Mesodermal cell (in vitro differentiated cells): ENCODE results near the gene UBE2G2.

Source experiments
- H3K27ac ChIP-seq: 2 replicates; pipeline ENCODE4 v1.7.0; 2013; ENCODE audit warnings: mild to moderate bottlenecking, low read depth, low read length, moderate library complexity; ENCODE audit not compliant: severe bottlenecking
- H3K36me3 ChIP-seq: 2 replicates; pipeline ENCODE4 v1.7.1; 2013; ENCODE audit warnings: mild to moderate bottlenecking, low read length, moderate library complexity; ENCODE audit not compliant: control insufficient read depth, insufficient read depth
- H3K4me1 ChIP-seq: one replicate; pipeline ENCODE4 v1.7.1; 2013; ENCODE audit warnings: mild to moderate bottlenecking, low read length; ENCODE audit not compliant: insufficient read depth, control insufficient read depth, poor library complexity, severe bottlenecking
- H3K4me3 ChIP-seq: 2 replicates; pipeline ENCODE4 v1.7.0; 2013; ENCODE audit warnings: low read length, control low read depth, mild to moderate bottlenecking; ENCODE audit not compliant: insufficient read depth, poor library complexity, severe bottlenecking; ENCODE audit errors: extremely low read depth
- H3K9me3 ChIP-seq: 2 replicates; pipeline ENCODE4 v1.7.1; 2013; ENCODE audit warnings: mild to moderate bottlenecking, low read length, moderate library complexity; ENCODE audit not compliant: control insufficient read depth
- WGBS, 2 experiments: methylation state at CpG; one replicate each; pipeline ENCODE4 v1.1.5; 2013; ENCODE audit warnings: missing lambda C conversion rate in 2 of 2; ENCODE audit not compliant: insufficient coverage in 2 of 2; 5-methylcytosine and 5-hydroxymethylcytosine counted together

UBE2G2 gene

DNA sequence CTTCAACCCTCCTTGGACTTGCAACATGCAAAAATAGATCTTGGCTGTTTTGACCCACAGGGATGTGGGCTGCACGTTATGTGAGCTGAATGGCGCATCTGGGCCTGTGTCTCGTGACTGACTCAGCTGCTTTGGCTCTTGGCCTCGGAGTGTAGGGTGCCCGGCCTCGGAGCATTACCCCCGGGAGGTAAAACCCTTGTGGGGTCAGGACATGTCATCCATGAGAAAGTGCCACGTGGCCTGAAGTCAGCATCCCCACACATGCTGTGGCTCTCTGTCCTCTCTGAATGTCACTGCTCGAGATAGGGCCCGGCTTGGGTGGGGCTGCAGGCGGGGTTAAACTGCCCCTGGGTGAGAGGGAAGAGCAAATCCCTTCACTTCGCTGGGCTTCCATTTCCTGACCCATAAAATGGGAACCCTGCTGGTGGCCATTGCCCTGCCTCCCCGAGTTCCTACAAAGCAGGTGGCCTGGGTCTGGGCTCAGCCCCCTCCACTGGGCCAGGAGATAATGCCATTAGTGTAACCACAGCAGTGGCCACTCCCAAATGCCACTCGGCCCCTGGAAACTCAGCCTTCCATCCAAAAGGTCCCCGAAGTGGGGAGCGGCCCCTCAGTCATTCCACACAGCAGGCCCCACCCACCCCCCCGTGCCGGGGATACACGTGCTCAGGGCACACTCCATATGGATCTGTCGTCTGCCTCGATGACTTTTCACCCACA is 67.4 kb downstream of the UBE2G2 start:
- no peak overlapping the region for H3K4me3 ChIP-seq
- H3K27ac ChIP-seq = no peak overlapping the region
- WGBS, 2 experiments = 93 to 94% methylated on average over 13 to 18 of the region's 21 CpGs
- peaks cover 4% of the 10 kb centered on the region for H3K9me3 ChIP-seq
- no peaks in the 10 kb centered on the region for H3K4me1 ChIP-seq
- no peaks in the 10 kb centered on the region for H3K36me3 ChIP-seq

DNA sequence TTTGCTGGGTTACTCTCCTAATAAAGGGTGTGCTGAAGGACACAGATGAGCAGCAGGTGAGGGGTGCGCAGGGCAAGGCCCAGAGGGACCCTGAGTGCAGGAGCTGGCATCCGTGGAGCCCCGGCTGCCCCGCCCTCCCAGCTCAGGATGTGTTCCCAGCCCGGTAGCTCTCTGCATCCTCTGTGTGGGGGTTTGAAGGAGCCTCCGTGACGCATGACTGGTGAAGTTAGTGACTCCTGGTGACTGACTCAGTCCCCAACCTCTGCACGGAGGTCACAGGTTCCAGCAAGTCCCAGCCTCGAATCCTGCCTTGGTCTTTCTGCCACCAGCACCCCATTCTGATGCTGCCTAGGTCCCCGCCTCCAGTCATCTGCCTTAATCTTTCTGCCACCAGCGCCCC is 68.7 kb downstream of the UBE2G2 start:
- Histone ChIP-seq H3K36me3 (no peaks in the 10 kb centered on the region), H3K4me3 (no peak overlapping the region), H3K9me3 (peaks cover 2% of the 10 kb centered on the region), H3K27ac (no peak overlapping the region), H3K4me1 (no peaks in the 10 kb centered on the region)
- 85 to 96% methylated on average over 8 of the region's 11 CpGs for WGBS, 2 experiments

DNA sequence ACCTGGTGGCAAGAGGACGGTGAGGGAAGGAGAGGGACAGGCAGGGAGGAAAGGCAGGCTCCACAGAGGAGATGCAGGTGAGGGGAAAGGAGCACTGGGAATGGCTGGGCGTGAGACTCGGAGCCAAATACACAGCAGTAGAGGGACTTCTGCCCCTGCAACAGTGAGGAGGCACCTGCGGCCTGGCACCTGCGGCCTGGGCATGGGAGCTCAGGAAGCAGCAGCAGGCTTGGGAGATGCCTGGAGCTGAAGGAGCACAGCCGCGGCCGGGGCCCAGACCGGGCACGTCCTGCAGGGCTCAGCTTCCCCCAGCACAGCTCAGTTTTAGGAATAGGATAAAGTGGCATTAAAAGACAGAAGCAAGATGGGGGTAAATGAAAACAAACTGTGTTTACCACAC is 69.4 kb downstream of the UBE2G2 start:
- 87 to 94% methylated on average over 6 to 10 of the region's 10 CpGs for WGBS, 2 experiments
- Histone ChIP-seq H3K9me3 (no peaks in the 10 kb centered on the region), H3K27ac (no peak overlapping the region), H3K4me1 (no peaks in the 10 kb centered on the region), H3K4me3 (no peak overlapping the region), H3K36me3 (no peaks in the 10 kb centered on the region)

DNA sequence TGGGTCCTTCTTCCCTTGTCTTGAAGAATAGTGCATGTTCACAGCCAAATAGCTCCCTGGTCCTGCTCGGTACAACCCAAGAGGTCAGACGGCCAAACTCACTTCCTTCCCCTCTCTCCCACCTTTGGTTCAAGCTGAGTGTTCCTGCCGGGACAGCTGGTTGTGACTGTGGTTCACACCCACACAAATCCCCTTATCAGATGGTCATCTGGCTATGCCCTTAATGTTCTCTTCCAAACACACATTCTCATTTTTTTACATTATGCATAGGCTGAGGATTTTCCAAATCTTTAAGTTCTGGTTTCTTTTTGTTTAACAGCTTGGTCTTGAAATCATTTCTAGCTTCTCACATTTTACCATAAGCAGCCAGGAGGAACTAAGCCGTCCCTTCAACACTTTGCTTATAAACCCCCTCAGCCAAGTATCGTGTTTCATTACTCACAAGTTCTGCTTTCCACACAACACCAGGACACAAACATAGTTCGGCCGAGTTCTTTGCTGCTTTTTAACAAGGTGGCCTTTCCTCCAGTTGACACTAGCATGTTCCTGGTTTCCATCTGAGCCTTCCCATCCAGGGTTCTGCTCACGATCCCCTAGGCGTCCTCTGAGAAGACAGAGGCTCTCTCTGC is 70.6 kb downstream of the UBE2G2 start:
- Histone ChIP-seq H3K4me1 (no peaks in the 10 kb centered on the region), H3K27ac (no peak overlapping the region), H3K36me3 (no peaks in the 10 kb centered on the region), H3K4me3 (no peak overlapping the region), H3K9me3 (no peaks in the 10 kb centered on the region)
- 75 to 92% methylated on average over 9 of the region's 9 CpGs for WGBS, 2 experiments

DNA sequence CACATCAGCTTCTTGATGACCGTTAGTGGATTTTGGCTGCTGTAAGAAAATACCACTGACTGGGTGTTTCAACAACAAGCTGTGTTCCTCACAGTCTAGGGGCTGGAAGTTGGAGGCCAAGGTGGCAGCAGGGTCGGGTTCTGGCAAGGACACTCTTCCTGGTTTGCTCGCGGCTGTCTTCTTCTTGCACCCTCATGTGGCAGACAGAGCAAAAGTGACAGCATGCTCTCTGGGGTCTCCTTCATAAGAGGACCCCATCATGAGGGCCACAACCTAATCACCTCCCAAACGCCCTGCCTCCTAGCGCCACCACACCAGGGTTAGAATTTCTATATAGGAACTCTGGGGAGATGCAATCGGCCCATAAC is 71.6 kb downstream of the UBE2G2 start:
- Histone ChIP-seq H3K4me3 (no peak overlapping the region), H3K9me3 (no peaks in the 10 kb centered on the region), H3K36me3 (no peaks in the 10 kb centered on the region), H3K4me1 (no peaks in the 10 kb centered on the region), H3K27ac (no peak overlapping the region)
- 93 to 97% methylated on average over 6 of the region's 7 CpGs for WGBS, 2 experiments

DNA sequence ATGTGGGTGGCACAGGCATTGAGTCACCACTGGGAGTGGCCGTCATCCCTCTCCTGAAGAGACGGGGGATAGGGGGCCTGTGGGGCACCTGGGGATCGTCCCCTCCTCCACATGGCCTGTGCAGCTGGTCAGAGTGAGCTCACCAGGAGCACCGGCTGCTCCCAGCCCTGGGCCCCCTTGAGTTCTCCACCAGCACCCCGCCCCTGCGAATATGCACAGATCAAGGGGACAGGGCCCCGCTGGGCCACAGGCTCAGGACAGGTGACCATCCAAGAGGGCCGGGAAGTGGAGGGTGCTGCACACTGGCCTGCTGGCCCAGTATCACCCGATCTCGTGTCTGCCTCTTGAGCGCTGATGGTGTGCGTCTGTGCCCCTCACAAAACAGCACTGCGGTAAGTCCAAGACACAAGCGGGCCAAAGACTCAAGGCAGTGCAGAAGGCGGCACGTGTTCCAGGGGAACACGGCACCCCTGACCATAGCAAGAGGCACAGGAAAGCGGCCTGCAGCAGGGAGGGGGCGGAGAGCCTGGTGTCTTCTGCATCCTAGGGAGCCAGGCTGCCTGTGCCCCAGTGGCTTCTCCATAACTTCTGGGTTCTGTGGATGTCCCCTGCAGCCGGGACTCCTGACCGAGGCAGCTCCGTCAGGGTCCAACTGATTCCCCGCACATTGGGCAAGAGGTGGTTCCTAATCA is 72.1 kb downstream of the UBE2G2 start:
- WGBS, 2 experiments = 93 to 97% methylated on average over 21 to 23 of the region's 23 CpGs
- H3K4me1 ChIP-seq = no peaks in the 10 kb centered on the region
- H3K9me3 ChIP-seq = no peaks in the 10 kb centered on the region
- H3K27ac ChIP-seq = no peak overlapping the region
- H3K4me3 ChIP-seq = no peak overlapping the region
- no peaks in the 10 kb centered on the region for H3K36me3 ChIP-seq

DNA sequence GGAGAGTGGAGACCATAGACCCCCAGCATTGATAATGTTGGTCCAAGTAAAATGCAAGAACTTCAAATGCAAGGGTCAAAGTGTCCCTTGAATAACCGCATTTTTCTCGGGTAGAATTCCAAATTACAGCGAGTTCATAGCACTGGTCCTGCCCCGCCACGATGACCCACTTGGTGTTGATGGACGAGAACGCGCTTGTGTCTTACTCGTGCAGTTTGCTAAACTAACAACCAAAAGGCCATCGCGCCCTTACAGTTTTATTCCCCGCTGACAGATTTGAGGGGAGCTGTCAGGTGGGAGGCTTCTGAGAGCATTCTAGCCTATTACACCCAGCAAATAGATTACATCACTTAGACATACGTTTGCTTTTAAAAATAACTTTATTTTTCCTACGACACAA is 72.9 kb downstream of the UBE2G2 start:
- Histone ChIP-seq H3K4me1 (no peaks in the 10 kb centered on the region), H3K36me3 (no peaks in the 10 kb centered on the region), H3K9me3 (no peaks in the 10 kb centered on the region), H3K27ac (no peak overlapping the region), H3K4me3 (no peak overlapping the region)
- WGBS, 2 experiments = 95 to 96% methylated on average over 11 of the region's 14 CpGs

DNA sequence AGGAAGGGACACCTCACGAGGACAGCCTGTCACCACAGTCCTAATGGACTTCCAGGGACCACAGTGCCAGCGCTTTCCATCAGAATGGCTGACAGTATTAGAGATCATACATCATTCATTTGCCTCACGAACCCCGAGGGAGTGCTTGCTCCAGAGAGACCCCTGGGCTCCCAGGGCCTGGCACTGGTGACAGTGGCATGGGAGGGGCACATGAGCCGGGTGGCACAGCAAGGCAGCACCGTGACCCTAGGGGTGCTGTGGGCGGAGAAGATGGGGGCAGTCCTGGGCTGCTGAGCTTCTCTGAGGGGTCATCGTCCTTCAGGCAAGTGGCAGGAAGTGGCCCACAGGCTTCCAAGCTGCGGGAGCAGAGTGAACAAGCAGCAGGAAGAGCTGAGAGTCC is 73.9 kb downstream of the UBE2G2 start:
- H3K36me3 ChIP-seq = no peaks in the 10 kb centered on the region
- WGBS, 2 experiments = 86 to 87% methylated on average over 5 to 8 of the region's 9 CpGs
- H3K9me3 ChIP-seq = no peaks in the 10 kb centered on the region
- no peak overlapping the region for H3K4me3 ChIP-seq
- H3K4me1 ChIP-seq = peaks cover 5% of the 10 kb centered on the region
- no peak overlapping the region for H3K27ac ChIP-seq

DNA sequence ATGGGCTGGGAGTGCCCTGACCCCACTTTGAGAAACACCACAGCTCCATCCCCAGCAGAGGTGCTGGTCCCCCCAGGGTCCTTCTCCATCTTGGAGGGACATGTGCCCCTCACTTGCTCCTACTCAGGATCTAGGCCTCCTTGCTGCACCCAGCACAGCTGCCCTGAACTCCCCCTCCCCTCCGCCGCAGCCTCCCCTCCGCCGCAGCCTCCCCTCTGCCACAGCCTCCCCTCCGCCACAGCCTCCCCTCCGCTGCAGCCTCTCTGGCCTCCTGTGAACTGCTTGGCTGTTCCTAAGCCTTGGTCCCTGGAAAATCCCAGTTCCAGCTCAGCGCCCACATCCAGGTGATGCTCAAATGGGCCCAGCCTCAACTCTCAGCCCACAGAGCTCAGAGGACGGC is 74.3 kb downstream of the UBE2G2 start:
- peaks cover 7% of the 10 kb centered on the region for H3K4me1 ChIP-seq
- H3K36me3 ChIP-seq = no peaks in the 10 kb centered on the region
- H3K4me3 ChIP-seq = no peak overlapping the region
- H3K9me3 ChIP-seq = no peaks in the 10 kb centered on the region
- H3K27ac ChIP-seq = no peak overlapping the region
- 85 to 95% methylated on average over 2 to 6 of the region's 8 CpGs for WGBS, 2 experiments

DNA sequence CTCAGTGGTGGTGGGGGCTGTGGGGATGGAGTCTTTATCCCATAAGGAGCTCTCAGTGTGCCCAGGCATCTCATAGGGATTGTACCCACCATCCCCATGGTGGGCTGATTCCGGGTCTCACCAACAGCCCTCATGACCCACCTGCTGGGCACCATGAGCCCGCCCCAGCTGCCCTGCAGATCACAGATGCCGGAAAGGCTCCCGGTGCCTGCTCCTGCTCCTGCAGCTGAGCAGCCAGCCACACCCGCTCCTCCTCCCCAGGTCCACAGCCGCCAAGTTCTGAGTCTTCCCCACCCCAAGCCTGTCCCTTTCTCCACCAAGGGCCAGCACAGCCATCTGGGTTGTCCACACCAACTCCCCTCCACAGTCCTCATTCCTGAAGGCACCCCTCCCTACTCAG is 74.8 kb downstream of the UBE2G2 start:
- Histone ChIP-seq H3K27ac (no peak overlapping the region), H3K4me3 (no peak overlapping the region), H3K4me1 (peaks cover 7% of the 10 kb centered on the region), H3K9me3 (no peaks in the 10 kb centered on the region), H3K36me3 (no peaks in the 10 kb centered on the region)
- 77 to 85% methylated on average over 4 to 6 of the region's 6 CpGs for WGBS, 2 experiments

DNA sequence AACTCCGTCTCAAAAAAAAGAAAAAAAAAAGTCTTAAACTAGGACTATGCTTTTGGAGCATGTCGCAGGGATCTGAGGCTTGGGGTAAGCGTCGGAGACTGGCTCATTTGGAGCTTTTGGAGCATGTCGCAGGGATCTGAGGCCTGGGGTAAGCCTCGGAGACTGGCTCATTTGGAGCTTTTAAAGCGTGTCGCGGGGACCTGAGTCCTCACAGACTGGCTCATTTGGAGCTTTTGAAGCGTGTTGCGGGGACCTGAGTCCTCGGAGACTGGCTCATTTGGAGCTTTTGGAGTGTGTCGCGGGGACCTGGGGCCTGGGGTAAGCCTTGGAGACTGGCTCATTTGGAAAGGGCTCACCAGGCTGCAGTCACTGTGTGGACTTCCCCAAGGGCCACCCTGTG is 76.7 kb downstream of the UBE2G2 start:
- peaks cover 7% of the 10 kb centered on the region for H3K4me1 ChIP-seq
- no peak overlapping the region for H3K4me3 ChIP-seq
- WGBS, 2 experiments = 91 to 94% methylated on average over 12 to 14 of the region's 14 CpGs
- H3K36me3 ChIP-seq = no peaks in the 10 kb centered on the region
- H3K27ac ChIP-seq = no peak overlapping the region
- no peaks in the 10 kb centered on the region for H3K9me3 ChIP-seq
